ENCODE results near the gene PINK1. TPM values are rescaled to one million over a fixed set of nuclear protein-coding genes. Genes with fewer than 3 reads are reported as not detected.

The PINK1 gene
- total RNA-seq, 1 donor = 79.3 TPM

- Histone ChIP-seq H3K4me1 (ENCODE audit: insufficient read depth, low read length) (peaks cover 17% of the 10 kb centered on the region), H3K4me2 (ENCODE audit: insufficient read depth, low read length) (no peak overlapping the region), H4K20me1 (ENCODE audit: insufficient read depth, low read length) (no peaks in the 10 kb centered on the region), H3K27ac (ENCODE audit: low read depth, low read length) (no peak overlapping the region), H3K4me3 (ENCODE audit: insufficient read depth, low read length) (no peak overlapping the region), H3K27me3 (ENCODE audit: insufficient read depth, low read length) (no peaks in the 10 kb centered on the region), H2AFZ (ENCODE audit: low read length) (no peak overlapping the region), H3K36me3 (ENCODE audit: insufficient read depth, low read length) (no peaks in the 10 kb centered on the region), H3K9me3 (ENCODE audit: low read depth, low read length) (no peaks in the 10 kb centered on the region), H3K79me2 (ENCODE audit: insufficient read depth, low read length) (no peaks in the 10 kb centered on the region)
- peak; percentile 48 for DNase-seq (ENCODE audit: insufficient read length, low spot score, missing footprints)
- TF ChIP-seq CTCF (IDR thresholded peaks at IDR 0.05; ENCODE audit: extremely low read depth, low read depth, low read length) = no peak
Observed at GRCh38 chr1:20700636-20701215, 67.5 kb downstream of the PINK1 start.

Other genes starting within 250 kb of the PINK1 start
- 0.36 and 1.5 TPM in 2 replicates for gene CAMK2N1, start 147.2 kb upstream of the PINK1 start, total RNA-seq
- gene MUL1, start 125.3 kb upstream of the PINK1 start, total RNA-seq = 31.8 and 37.3 TPM in 2 replicates
- gene FAM43B, start 80.9 kb upstream of the PINK1 start, total RNA-seq = under 0.01 TPM in 1 of 2 replicates, not detected in the other
- gene CDA, start 44.4 kb upstream of the PINK1 start, total RNA-seq = 0.59 and 1.1 TPM in 2 replicates
- gene DDOST, start 27.9 kb downstream of the PINK1 start, total RNA-seq = 291 and 293 TPM in 2 replicates
- 0.29 and 0.36 TPM in 2 replicates for gene KIF17, start 84.5 kb downstream of the PINK1 start, total RNA-seq
- gene SH2D5, start 99.2 kb downstream of the PINK1 start, total RNA-seq = 1.4 and 1.8 TPM in 2 replicates
- gene HP1BP3, start 153.8 kb downstream of the PINK1 start, total RNA-seq = 249 and 267 TPM in 2 replicates

Measured in osteoblast (primary cell).